Keratinocyte (primary cell): Measurements from ENCODE around the gene B4GALNT2.

Experiments used
- EZH2 ChIP-seq: IDR thresholded peaks from one replicate; pipeline ENCODE4 v1.6.1; 2012; ENCODE audit warnings: inconsistent platforms, mild to moderate bottlenecking, low read length, moderate library complexity
- TF ChIP-seq, protein P1 (sequence below), 3 experiments: IDR thresholded peaks in 1 of 3; conservative IDR thresholded peaks in 1 of 3; optimal IDR thresholded peaks in 1 of 3; 2 replicates in 2 of 3; 3 replicates in 1 of 3; pipeline versions ENCODE3 to v1.5.1; 2011; ENCODE audit warnings: low read length in 3 of 3, mild to moderate bottlenecking in 3 of 3, moderate library complexity in 2 of 3, control low read depth in 1 of 3, inconsistent platforms in 1 of 3; ENCODE audit not compliant: insufficient read depth in 2 of 3; ENCODE audit errors: extremely low read depth in 1 of 3

DNA sequence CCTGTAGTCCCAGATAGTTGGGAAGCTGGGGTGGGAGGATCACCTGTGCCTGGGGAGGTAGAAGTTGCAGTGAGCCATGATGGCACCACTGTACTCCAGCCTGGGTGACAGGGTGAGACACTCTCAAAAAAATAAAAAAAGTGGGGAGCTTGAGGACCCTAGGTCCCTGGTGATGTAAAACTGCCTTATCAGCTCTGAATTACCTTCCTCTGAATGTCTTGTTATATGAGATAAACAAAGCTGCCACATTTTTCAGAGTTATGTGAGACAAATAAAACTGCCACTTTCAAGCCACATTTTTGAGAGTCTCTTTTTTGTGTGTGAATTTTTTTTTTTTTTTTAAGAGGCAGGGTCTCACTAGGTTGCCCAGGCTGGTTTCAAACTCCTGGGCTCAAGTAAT is 32.0 kb upstream of the B4GALNT2 start:
- no peak for TF ChIP-seq EZH2
- TF ChIP-seq, protein P1, sequence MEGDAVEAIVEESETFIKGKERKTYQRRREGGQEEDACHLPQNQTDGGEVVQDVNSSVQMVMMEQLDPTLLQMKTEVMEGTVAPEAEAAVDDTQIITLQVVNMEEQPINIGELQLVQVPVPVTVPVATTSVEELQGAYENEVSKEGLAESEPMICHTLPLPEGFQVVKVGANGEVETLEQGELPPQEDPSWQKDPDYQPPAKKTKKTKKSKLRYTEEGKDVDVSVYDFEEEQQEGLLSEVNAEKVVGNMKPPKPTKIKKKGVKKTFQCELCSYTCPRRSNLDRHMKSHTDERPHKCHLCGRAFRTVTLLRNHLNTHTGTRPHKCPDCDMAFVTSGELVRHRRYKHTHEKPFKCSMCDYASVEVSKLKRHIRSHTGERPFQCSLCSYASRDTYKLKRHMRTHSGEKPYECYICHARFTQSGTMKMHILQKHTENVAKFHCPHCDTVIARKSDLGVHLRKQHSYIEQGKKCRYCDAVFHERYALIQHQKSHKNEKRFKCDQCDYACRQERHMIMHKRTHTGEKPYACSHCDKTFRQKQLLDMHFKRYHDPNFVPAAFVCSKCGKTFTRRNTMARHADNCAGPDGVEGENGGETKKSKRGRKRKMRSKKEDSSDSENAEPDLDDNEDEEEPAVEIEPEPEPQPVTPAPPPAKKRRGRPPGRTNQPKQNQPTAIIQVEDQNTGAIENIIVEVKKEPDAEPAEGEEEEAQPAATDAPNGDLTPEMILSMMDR (optimal IDR thresholded peaks at IDR 0.05 in 1 of 3, IDR thresholded peaks at IDR 0.05 in 1 of 3, conservative IDR thresholded peaks at IDR 0.05 in 1 of 3; ENCODE audit: extremely low read depth in 1 of 3, insufficient read depth in 2 of 3, low read length in 3 of 3): no peak
